ENCODE measurements around the gene SKI.
"Not testable (repeated sequence)": the region's sequence is repeated elsewhere in the genome, so short reads cannot be mapped to it uniquely, and the experiment has no call there.

SKI gene

GRCh38 chr1:2242814-2243725 is 15.0 kb downstream of the SKI start:
- in situ Hi-C loops (cut with MboI; ENCODE audit: low sequenced_read_pairs), result no loop called here

GRCh38 chr1:2247045-2247394 is 18.9 kb downstream of the SKI start:
- in situ Hi-C loops (cut with MboI; ENCODE audit: low sequenced_read_pairs), result not testable (repeated sequence)

GRCh38 chr1:2247760-2248126 is 19.6 kb downstream of the SKI start:
- in situ Hi-C loops (cut with MboI; ENCODE audit: low sequenced_read_pairs), result no loop called here

- in situ Hi-C loops (cut with MboI; ENCODE audit: low sequenced_read_pairs), result no loop called here
Measured at GRCh38 chr1:2248127-2248826, 20.2 kb downstream of the SKI start.

GRCh38 chr1:2248854-2249558 is 20.9 kb downstream of the SKI start:
- in situ Hi-C loops (cut with MboI; ENCODE audit: low sequenced_read_pairs), result no loop called here

GRCh38 chr1:2249559-2249906 is 21.4 kb downstream of the SKI start:
- in situ Hi-C loops (cut with MboI; ENCODE audit: low sequenced_read_pairs), result no loop called here

- in situ Hi-C loops (cut with MboI; ENCODE audit: low sequenced_read_pairs), result no loop called here
Measured at GRCh38 chr1:2250721-2251281, 22.7 kb downstream of the SKI start.

- in situ Hi-C loops (cut with MboI; ENCODE audit: low sequenced_read_pairs), result no loop called here
Measured at GRCh38 chr1:2251363-2251762, 23.2 kb downstream of the SKI start.

- in situ Hi-C loops (cut with MboI; ENCODE audit: low sequenced_read_pairs), result no loop called here
Measured at GRCh38 chr1:2251786-2252185, 23.7 kb downstream of the SKI start.

GRCh38 chr1:2252423-2252822 is 24.3 kb downstream of the SKI start:
- in situ Hi-C loops (cut with MboI; ENCODE audit: low sequenced_read_pairs), result no loop called here

- in situ Hi-C loops (cut with MboI; ENCODE audit: low sequenced_read_pairs), result no loop called here
Measured at GRCh38 chr1:2253036-2253796, 25.1 kb downstream of the SKI start.

- in situ Hi-C loops (cut with MboI; ENCODE audit: low sequenced_read_pairs), result no loop called here
Measured at GRCh38 chr1:2253797-2254480, 25.8 kb downstream of the SKI start.

- in situ Hi-C loops (cut with MboI; ENCODE audit: low sequenced_read_pairs), result no loop called here
Measured at GRCh38 chr1:2255047-2255419, 26.9 kb downstream of the SKI start.

GRCh38 chr1:2255420-2256369 is 27.6 kb downstream of the SKI start:
- in situ Hi-C loops (cut with MboI; ENCODE audit: low sequenced_read_pairs), result no loop called here

GRCh38 chr1:2256435-2257244 is 28.5 kb downstream of the SKI start:
- in situ Hi-C loops (cut with MboI; ENCODE audit: low sequenced_read_pairs), result no loop called here

GRCh38 chr1:2257245-2257627 is 29.1 kb downstream of the SKI start:
- in situ Hi-C loops (cut with MboI; ENCODE audit: low sequenced_read_pairs), result no loop called here

GRCh38 chr1:2258122-2258681 is 30.1 kb downstream of the SKI start:
- in situ Hi-C loops (cut with MboI; ENCODE audit: low sequenced_read_pairs), result no loop called here

- in situ Hi-C loops (cut with MboI; ENCODE audit: low sequenced_read_pairs), result no loop called here
Measured at GRCh38 chr1:2258996-2259395, 30.9 kb downstream of the SKI start.
